HepG2 (cell line): ENCODE measurements around the gene GRIP1. TPM values are rescaled to one million over a fixed set of nuclear protein-coding genes. Genes with fewer than 3 reads are reported as not detected.

Source experiments
- ATAC-seq: fragments of 200-7000 bp; cut with Tn5 transposase; 3 replicates; pipeline ENCODE4 v1.9.1; 2020; ENCODE audit warnings: mild to moderate bottlenecking, moderate library complexity
- BruUV-seq: library from RNA; stranded (reverse); fragments of 400-500 nt; replicated peaks from 2 replicates; lab custom pipeline; 2021; lab: Mats Ljungman, UMichigan
- CTCF ChIA-PET: fragments of 300-600 bp; formaldehyde crosslinking; extraction: SDS; loops from one replicate; lab custom pipeline; 2021; ENCODE audit warnings: low total read pairs, inconsistent platforms, low intra/inter-chr PET ratio; lab: Yijun Ruan, JAX
- POLR2A ChIA-PET: fragments of 350-600 bp; sonication (Branson Sonifier 250); formaldehyde crosslinking; loops from one replicate; lab custom pipeline; 2020; ENCODE audit warnings: antibody characterized with exemption, inconsistent platforms; lab: Yijun Ruan, JAX
- DNase-seq: peaks from one replicate; pipeline ENCODE4 v3.0.0-alpha.2; 2015; ENCODE audit warnings: low spot score
- FAIRE-seq: peaks from 3 replicates; lab custom pipeline; 2011; peaks lifted over from hg19 to GRCh38; lab: Jason Lieb, UNC
- H2AFZ ChIP-seq: one replicate; pipeline ENCODE4 v1.6.1; 2011; ENCODE audit warnings: low read length, inconsistent platforms
- H3K27ac ChIP-seq: fragments of 300-600 bp; 3 replicates; pipeline ENCODE4 v1.8.0; 2011; ENCODE audit warnings: mixed run types, mild to moderate bottlenecking, mixed read lengths, low read length, inconsistent platforms; ENCODE audit not compliant: insufficient read depth; ENCODE audit errors: extremely low read length
- H3K27me3 ChIP-seq, 2 experiments: fragments of 200-600 bp in 1 of 2; 2 replicates in 1 of 2; 3 replicates in 1 of 2; pipeline versions ENCODE4 v1.6.0 to v1.8.0; 2011; ENCODE audit warnings: low read length in 2 of 2, mild to moderate bottlenecking in 2 of 2, moderate library complexity in 2 of 2, inconsistent platforms in 1 of 2; ENCODE audit not compliant: insufficient read depth in 2 of 2, control insufficient read depth in 1 of 2
- H3K36me3 ChIP-seq, 2 experiments: fragments of 200-600 bp in 1 of 2; replicated peaks in 1 of 2; 2 replicates in 1 of 2; 3 replicates in 1 of 2; pipeline versions ENCODE4 v1.5.1 to v1.8.0; 2011; ENCODE audit warnings: low read length in 2 of 2, inconsistent platforms in 1 of 2; ENCODE audit not compliant: insufficient read depth in 2 of 2, control insufficient read depth in 1 of 2
- H3K4me1 ChIP-seq: 2 replicates; pipeline ENCODE4 v1.5.1; 2012; ENCODE audit warnings: low read length, inconsistent platforms; ENCODE audit not compliant: insufficient read depth
- H3K4me2 ChIP-seq: 2 replicates; pipeline ENCODE4 v1.6.0; 2011; ENCODE audit warnings: low read depth, low read length, inconsistent platforms
- H3K4me3 ChIP-seq, 3 experiments: fragments of 200-600 bp in 1 of 3; sonication (generic), shearing (Covaris generic) in 1 of 3; replicated peaks in 1 of 3; 2 replicates each; pipeline ENCODE4 v1.5.1; 2011 to 2016; ENCODE audit warnings: low read length in 3 of 3, inconsistent platforms in 2 of 3, low read depth in 2 of 3, mild to moderate bottlenecking in 2 of 3, control low read depth in 1 of 3, mixed read lengths in 1 of 3; ENCODE audit not compliant: insufficient read depth in 1 of 3
- H3K79me2 ChIP-seq: one replicate; pipeline ENCODE4 v1.6.1; 2011; ENCODE audit warnings: low read length, inconsistent platforms; ENCODE audit not compliant: insufficient read depth
- H3K9ac ChIP-seq: 2 replicates; pipeline ENCODE4 v1.6.0; 2011; ENCODE audit warnings: mild to moderate bottlenecking, low read depth, low read length, inconsistent platforms; ENCODE audit not compliant: insufficient read depth
- H3K9me3 ChIP-seq: 2 replicates; pipeline ENCODE4 v1.5.1; 2012; ENCODE audit warnings: mild to moderate bottlenecking, low read length
- H4K20me1 ChIP-seq: 2 replicates; pipeline ENCODE4 v1.6.0; 2011; ENCODE audit warnings: inconsistent platforms, mild to moderate bottlenecking, low read length, moderate library complexity; ENCODE audit not compliant: insufficient read depth
- ARNT2 ChIP-seq: sonication (generic); formaldehyde crosslinking; IDR thresholded peaks from 2 replicates; pipeline ENCODE4 v1.8.0; 2022; ENCODE audit warnings: mild to moderate bottlenecking, low read depth, missing genetic modification reagents, moderate library complexity
- FIP1L1 ChIP-seq: fragments of 200-400 bp; formaldehyde crosslinking; IDR thresholded peaks from 2 replicates; pipeline ENCODE4 v1.6.1; 2018; ENCODE audit warnings: low read depth, mild to moderate bottlenecking, low read length, moderate library complexity, borderline replicate concordance; ENCODE audit not compliant: insufficient read depth
- HMGXB4 ChIP-seq, 2 experiments: sonication (generic) in 1 of 2; formaldehyde crosslinking in 1 of 2; IDR thresholded peaks; 2 replicates each; pipeline versions ENCODE4 v1.4.0 to v1.6.1; 2018 to 2020; ENCODE audit warnings: missing genetic modification reagents in 2 of 2, borderline replicate concordance in 1 of 2, low read depth in 1 of 2, mild to moderate bottlenecking in 1 of 2, missing biosample characterization in 1 of 2
- MBNL3 ChIP-seq: fragments of 250-450 bp; sonication (Bioruptor Pico); conservative IDR thresholded peaks from 2 replicates; pipeline ENCODE4 v1.8.0; 2022; ENCODE audit warnings: mild to moderate bottlenecking, inconsistent platforms
- NCOR1 ChIP-seq: fragments of 200-600 bp; sonication (generic); IDR thresholded peaks from 2 replicates; pipeline ENCODE4 v1.7.0; 2017; ENCODE audit warnings: antibody characterized with exemption, low read length, borderline replicate concordance
- SATB2 ChIP-seq: sonication (generic); formaldehyde crosslinking; IDR thresholded peaks from 2 replicates; pipeline ENCODE4 v1.5.0; 2020; ENCODE audit warnings: missing genetic modification reagents
- SRF ChIP-seq: IDR thresholded peaks from 2 replicates; pipeline ENCODE4 v1.6.1; 2011; ENCODE audit warnings: mild to moderate bottlenecking, low read depth, low read length, moderate library complexity
- THAP8 ChIP-seq: sonication (generic); formaldehyde crosslinking; IDR thresholded peaks from 2 replicates; pipeline ENCODE4 v1.5.1; 2020; ENCODE audit warnings: missing genetic modification reagents, mild to moderate bottlenecking, borderline replicate concordance
- ZFX ChIP-seq: sonication (generic); formaldehyde crosslinking; IDR thresholded peaks from 2 replicates; pipeline ENCODE4 v1.4.0; 2020; ENCODE audit warnings: mild to moderate bottlenecking, low read depth, missing genetic modification reagents, moderate library complexity
- ZNF282 ChIP-seq: fragments of 450-650 bp; IDR thresholded peaks from 2 replicates; pipeline ENCODE4 v1.6.1; 2018; ENCODE audit not compliant: partially characterized antibody
- ZNF547 ChIP-seq: sonication (generic); formaldehyde crosslinking; IDR thresholded peaks from 2 replicates; pipeline ENCODE4 v1.5.1; 2020; ENCODE audit warnings: mild to moderate bottlenecking, missing genetic modification reagents
- ZNF570 ChIP-seq: sonication (generic); formaldehyde crosslinking; IDR thresholded peaks from 2 replicates; pipeline ENCODE4 v1.4.0; 2020; ENCODE audit warnings: mild to moderate bottlenecking, missing genetic modification reagents, borderline replicate concordance
- WGBS: methylation state at CpG from one replicate; pipeline ENCODE4 v1.1.6; 2017; ENCODE audit warnings: low lambda C conversion rate; 5-methylcytosine and 5-hydroxymethylcytosine counted together
- in situ Hi-C: cut with HindIII; loops from 2 replicates; pipeline ENCODE4 v1.10.0; 2017; ENCODE audit warnings: low pct_unique_long_range_greater_than_20kb; ENCODE audit not compliant: extremely low pct_ligation_motif_present
- intact Hi-C: fragments of 100-400 bp; cut with micrococcal nuclease; formaldehyde crosslinking; loops from one replicate; pipeline ENCODE4 v1.10.0; 2022; ENCODE audit not compliant: unreplicated experiment
- polyA plus RNA-seq, 8 experiments: library from polyadenylated mRNA; depleted of rRNA in 3 of 8; stranded (reverse) in 7 of 8; unstranded in 1 of 8; fragments of >200 nt; fragmentation: Illumina TruSeq in 4 of 8; extraction: Trizol in 4 of 8; gene quantifications; 2 replicates each; pipeline versions ENCODE4 v1.2.1 to v1.2.3, GENCODE V29; 2011 to 2016; ENCODE audit warnings: low read depth in 4 of 8, missing spikeins in 1 of 8, mixed read lengths in 1 of 8; ENCODE audit not compliant: insufficient read depth in 1 of 8
- total RNA-seq, 5 experiments: library from RNA; depleted of rRNA; stranded (reverse); fragments of >200 nt; fragmentation: Illumina TruSeq; extraction: Trizol; gene quantifications; 2 replicates each; pipeline ENCODE4 v1.2.3, GENCODE V29; 2016; ENCODE audit warnings: low read depth in 1 of 5
- TF ChIP-seq, protein P1 (sequence below): sonication (generic); formaldehyde crosslinking; IDR thresholded peaks from 2 replicates; pipeline ENCODE4 v1.4.0; 2020; ENCODE audit warnings: mild to moderate bottlenecking, low read depth, missing genetic modification reagents
- TF ChIP-seq, protein P2 (sequence below): sonication (generic); formaldehyde crosslinking; IDR thresholded peaks from 2 replicates; pipeline ENCODE4 v1.4.0; 2020; ENCODE audit warnings: missing genetic modification reagents
- TF ChIP-seq, protein P3 (sequence below): sonication (generic); formaldehyde crosslinking; IDR thresholded peaks from 2 replicates; pipeline ENCODE4 v1.5.0; 2020; ENCODE audit warnings: mild to moderate bottlenecking, missing genetic modification reagents, borderline replicate concordance

The GRIP1 gene
- total and polyA plus RNA-seq, 2 of the 13 experiments (the other 11 are each of a cell fraction or from before 2014, with no cell fraction given) = not detected

- CTCF ChIA-PET = no interaction called here
- POLR2A ChIA-PET = no interaction called here
- Histone ChIP-seq H3K36me3 (no peaks in the 10 kb centered on the region), H2AFZ (no peak overlapping the region), H4K20me1 (no peaks in the 10 kb centered on the region), H3K4me3 (no peak overlapping the region), H3K9ac (no peak overlapping the region), H3K9me3 (no peaks in the 10 kb centered on the region), H3K27ac (no peak overlapping the region), H3K4me2 (no peak overlapping the region), H3K27me3 (no peaks in the 10 kb centered on the region), H3K79me2 (no peaks in the 10 kb centered on the region), H3K4me1 (no peaks in the 10 kb centered on the region)
- in situ Hi-C loops (no loop called here), intact Hi-C loops (no loop called here)
- ATAC-seq (no peak), DNase-seq (no peak), FAIRE-seq (no peak)
- 3% methylated on average over 2 of the region's 2 CpGs for WGBS
- no TSS peak for BruUV-seq
- TF ChIP-seq, protein P1, sequence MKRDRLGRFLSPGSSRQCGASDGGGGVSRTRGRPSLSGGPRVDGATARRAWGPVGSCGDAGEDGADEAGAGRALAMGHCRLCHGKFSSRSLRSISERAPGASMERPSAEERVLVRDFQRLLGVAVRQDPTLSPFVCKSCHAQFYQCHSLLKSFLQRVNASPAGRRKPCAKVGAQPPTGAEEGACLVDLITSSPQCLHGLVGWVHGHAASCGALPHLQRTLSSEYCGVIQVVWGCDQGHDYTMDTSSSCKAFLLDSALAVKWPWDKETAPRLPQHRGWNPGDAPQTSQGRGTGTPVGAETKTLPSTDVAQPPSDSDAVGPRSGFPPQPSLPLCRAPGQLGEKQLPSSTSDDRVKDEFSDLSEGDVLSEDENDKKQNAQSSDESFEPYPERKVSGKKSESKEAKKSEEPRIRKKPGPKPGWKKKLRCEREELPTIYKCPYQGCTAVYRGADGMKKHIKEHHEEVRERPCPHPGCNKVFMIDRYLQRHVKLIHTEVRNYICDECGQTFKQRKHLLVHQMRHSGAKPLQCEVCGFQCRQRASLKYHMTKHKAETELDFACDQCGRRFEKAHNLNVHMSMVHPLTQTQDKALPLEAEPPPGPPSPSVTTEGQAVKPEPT = no peak
- TF ChIP-seq SRF (no peak), MBNL3 (CRISPR knock-in tag) (no peak), ZFX (CRISPR knock-in tag) (no peak), HMGXB4 (CRISPR knock-in tag; IDR thresholded peaks at IDR 0.05; ENCODE audit: borderline replicate concordance in 1 of 2, low read depth in 1 of 2) (no peak), NCOR1 (no peak), THAP8 (CRISPR knock-in tag) (no peak), ARNT2 (CRISPR knock-in tag) (no peak), SATB2 (CRISPR knock-in tag) (no peak), FIP1L1 (no peak), ZNF547 (no peak), ZNF282 (no peak), ZNF570 (CRISPR knock-in tag) (no peak)
- TF ChIP-seq, protein P2, sequence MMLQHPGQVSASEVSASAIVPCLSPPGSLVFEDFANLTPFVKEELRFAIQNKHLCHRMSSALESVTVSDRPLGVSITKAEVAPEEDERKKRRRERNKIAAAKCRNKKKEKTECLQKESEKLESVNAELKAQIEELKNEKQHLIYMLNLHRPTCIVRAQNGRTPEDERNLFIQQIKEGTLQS = no peak
- TF ChIP-seq, protein P3, sequence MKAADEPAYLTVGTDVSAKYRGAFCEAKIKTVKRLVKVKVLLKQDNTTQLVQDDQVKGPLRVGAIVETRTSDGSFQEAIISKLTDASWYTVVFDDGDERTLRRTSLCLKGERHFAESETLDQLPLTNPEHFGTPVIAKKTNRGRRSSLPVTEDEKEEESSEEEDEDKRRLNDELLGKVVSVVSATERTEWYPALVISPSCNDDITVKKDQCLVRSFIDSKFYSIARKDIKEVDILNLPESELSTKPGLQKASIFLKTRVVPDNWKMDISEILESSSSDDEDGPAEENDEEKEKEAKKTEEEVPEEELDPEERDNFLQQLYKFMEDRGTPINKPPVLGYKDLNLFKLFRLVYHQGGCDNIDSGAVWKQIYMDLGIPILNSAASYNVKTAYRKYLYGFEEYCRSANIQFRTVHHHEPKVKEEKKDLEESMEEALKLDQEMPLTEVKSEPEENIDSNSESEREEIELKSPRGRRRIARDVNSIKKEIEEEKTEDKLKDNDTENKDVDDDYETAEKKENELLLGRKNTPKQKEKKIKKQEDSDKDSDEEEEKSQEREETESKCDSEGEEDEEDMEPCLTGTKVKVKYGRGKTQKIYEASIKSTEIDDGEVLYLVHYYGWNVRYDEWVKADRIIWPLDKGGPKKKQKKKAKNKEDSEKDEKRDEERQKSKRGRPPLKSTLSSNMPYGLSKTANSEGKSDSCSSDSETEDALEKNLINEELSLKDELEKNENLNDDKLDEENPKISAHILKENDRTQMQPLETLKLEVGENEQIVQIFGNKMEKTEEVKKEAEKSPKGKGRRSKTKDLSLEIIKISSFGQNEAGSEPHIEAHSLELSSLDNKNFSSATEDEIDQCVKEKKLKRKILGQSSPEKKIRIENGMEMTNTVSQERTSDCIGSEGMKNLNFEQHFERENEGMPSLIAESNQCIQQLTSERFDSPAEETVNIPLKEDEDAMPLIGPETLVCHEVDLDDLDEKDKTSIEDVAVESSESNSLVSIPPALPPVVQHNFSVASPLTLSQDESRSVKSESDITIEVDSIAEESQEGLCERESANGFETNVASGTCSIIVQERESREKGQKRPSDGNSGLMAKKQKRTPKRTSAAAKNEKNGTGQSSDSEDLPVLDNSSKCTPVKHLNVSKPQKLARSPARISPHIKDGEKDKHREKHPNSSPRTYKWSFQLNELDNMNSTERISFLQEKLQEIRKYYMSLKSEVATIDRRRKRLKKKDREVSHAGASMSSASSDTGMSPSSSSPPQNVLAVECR (CRISPR knock-in tag) = no peak
Measured at GRCh38 chr12:66456612-66457011, 222.3 kb downstream of the GRIP1 start.
